Prostate gland (tissue), 2 donors: Measurements from ENCODE around the gene MSH5. TPM values are rescaled to one million over a fixed set of nuclear protein-coding genes. Genes with fewer than 3 reads are reported as not detected.

Experiments used
- DNase-seq: peaks from one replicate; pipeline ENCODE4 v3.0.0-alpha.2; 2019; ENCODE audit warnings: low spot score
- H3K27ac ChIP-seq, 2 donors: fragments of 200-600 bp; sonication (generic); 2 replicates each; pipeline ENCODE4 v1.5.1; 2017 to 2019
- H3K27me3 ChIP-seq: fragments of 200-600 bp; sonication (generic); replicated peaks from 2 replicates; pipeline ENCODE4 v1.5.1; 2019; ENCODE audit not compliant: insufficient read depth
- H3K36me3 ChIP-seq, 2 donors: fragments of 200-600 bp; sonication (generic); 1 replicate in 1 of 2; 2 replicates in 1 of 2; pipeline versions ENCODE4 v1.5.1 to v1.8.1; 2017 to 2019
- H3K4me1 ChIP-seq: fragments of 200-600 bp; sonication (generic); replicated peaks from 2 replicates; pipeline ENCODE4 v1.5.1; 2019
- H3K4me3 ChIP-seq, 2 donors: fragments of 200-600 bp; sonication (generic); 2 replicates each; pipeline ENCODE4 v1.5.1; 2017 to 2019
- H3K9me3 ChIP-seq: fragments of 200-600 bp; sonication (generic); 2 replicates; pipeline ENCODE4 v1.5.1; 2017
- POLR2A ChIP-seq: fragments of 450-650 bp; IDR thresholded peaks from one replicate; pipeline ENCODE4 v1.6.1; 2016; ENCODE audit warnings: antibody characterized with exemption, mild to moderate bottlenecking
- POLR2AphosphoS5 ChIP-seq: sonication (generic); formaldehyde crosslinking; IDR thresholded peaks from one replicate; pipeline ENCODE4 v1.6.1; 2017; ENCODE audit warnings: antibody characterized with exemption
- WGBS: methylation state at CpG from one replicate; pipeline ENCODE4 v1.1.5; 2018; 5-methylcytosine and 5-hydroxymethylcytosine counted together
- intact Hi-C: fragments of 100-400 bp; cut with DNase I; formaldehyde crosslinking; loops from one replicate; pipeline ENCODE4 v1.14.2; 2022
- total RNA-seq, 2 donors: library from RNA; depleted of rRNA; stranded (reverse); fragments of >200 nt; gene quantifications; one replicate each; pipeline ENCODE4 v1.1.0, GENCODE V29; 2016
- TF ChIP-seq, protein P1 (sequence below), 4 experiments: fragments of 200-600 bp in 2 of 4; fragments of 450-650 bp in 2 of 4; sonication (generic) in 2 of 4; IDR thresholded peaks; 1 replicate in 3 of 4; 2 replicates in 1 of 4; pipeline ENCODE4 v1.5.1; 2016 to 2019; ENCODE audit warnings: antibody characterized with exemption in 4 of 4, mild to moderate bottlenecking in 2 of 4, moderate library complexity in 2 of 4

Gene MSH5
- total RNA-seq, 2 donors from 2014 or later: 10.5 to 72.4 TPM

DNA sequence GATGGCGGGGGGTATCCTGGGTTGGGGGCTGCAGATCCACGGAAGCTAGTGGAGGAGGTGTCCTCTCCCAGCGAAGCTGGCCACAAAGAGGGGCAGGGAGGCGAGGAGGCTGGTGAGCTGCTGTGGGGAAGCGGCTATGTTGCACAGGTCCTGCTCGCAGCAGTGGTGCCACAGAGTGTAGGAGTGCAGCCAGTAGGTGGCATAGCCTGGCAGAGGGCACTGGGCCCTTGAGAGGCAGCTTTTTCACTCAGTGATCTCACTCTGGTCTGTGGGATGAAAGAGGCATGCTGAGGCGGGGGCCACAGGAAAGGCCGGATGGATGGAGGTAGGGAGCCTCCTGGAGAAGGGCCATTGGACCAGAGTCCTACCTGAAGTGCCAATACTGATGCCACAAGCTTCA, 27.5 kb upstream of the MSH5 start:
- intact Hi-C loops: no loop called here
- Histone ChIP-seq H3K36me3 (no peaks in the 10 kb centered on the region), H3K27ac (no peak overlapping the region), H3K4me3 (no peak overlapping the region), H3K27me3 (no peaks in the 10 kb centered on the region), H3K4me1 (peaks cover 12% of the 10 kb centered on the region), H3K9me3 (no peaks in the 10 kb centered on the region)
- DNase-seq: no peak
- WGBS: 80% methylated on average over 8 of the region's 8 CpGs
- TF ChIP-seq POLR2A (no peak), POLR2AphosphoS5 (no peak)
- TF ChIP-seq, protein P1, sequence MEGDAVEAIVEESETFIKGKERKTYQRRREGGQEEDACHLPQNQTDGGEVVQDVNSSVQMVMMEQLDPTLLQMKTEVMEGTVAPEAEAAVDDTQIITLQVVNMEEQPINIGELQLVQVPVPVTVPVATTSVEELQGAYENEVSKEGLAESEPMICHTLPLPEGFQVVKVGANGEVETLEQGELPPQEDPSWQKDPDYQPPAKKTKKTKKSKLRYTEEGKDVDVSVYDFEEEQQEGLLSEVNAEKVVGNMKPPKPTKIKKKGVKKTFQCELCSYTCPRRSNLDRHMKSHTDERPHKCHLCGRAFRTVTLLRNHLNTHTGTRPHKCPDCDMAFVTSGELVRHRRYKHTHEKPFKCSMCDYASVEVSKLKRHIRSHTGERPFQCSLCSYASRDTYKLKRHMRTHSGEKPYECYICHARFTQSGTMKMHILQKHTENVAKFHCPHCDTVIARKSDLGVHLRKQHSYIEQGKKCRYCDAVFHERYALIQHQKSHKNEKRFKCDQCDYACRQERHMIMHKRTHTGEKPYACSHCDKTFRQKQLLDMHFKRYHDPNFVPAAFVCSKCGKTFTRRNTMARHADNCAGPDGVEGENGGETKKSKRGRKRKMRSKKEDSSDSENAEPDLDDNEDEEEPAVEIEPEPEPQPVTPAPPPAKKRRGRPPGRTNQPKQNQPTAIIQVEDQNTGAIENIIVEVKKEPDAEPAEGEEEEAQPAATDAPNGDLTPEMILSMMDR (IDR thresholded peaks at IDR 0.05): peak in 2 of 4 experiments; percentile 26 to 31

GRCh38 chr6:31713465-31713864, 26.3 kb upstream of the MSH5 start:
- no peak for TF ChIP-seq POLR2AphosphoS5
- TF ChIP-seq, protein P1 (IDR thresholded peaks at IDR 0.05): no peak
- TF ChIP-seq POLR2A: no peak
- intact Hi-C loops: no loop called here
- H3K4me3 ChIP-seq: no peak overlapping the region
- no peak overlapping the region for H3K27ac ChIP-seq
- no peak for DNase-seq
- H3K9me3 ChIP-seq: no peaks in the 10 kb centered on the region
- H3K36me3 ChIP-seq: no peaks in the 10 kb centered on the region
- peaks cover 19% of the 10 kb centered on the region for H3K4me1 ChIP-seq
- no peaks in the 10 kb centered on the region for H3K27me3 ChIP-seq
- WGBS: 66% methylated on average over 4 of the region's 4 CpGs

DNA sequence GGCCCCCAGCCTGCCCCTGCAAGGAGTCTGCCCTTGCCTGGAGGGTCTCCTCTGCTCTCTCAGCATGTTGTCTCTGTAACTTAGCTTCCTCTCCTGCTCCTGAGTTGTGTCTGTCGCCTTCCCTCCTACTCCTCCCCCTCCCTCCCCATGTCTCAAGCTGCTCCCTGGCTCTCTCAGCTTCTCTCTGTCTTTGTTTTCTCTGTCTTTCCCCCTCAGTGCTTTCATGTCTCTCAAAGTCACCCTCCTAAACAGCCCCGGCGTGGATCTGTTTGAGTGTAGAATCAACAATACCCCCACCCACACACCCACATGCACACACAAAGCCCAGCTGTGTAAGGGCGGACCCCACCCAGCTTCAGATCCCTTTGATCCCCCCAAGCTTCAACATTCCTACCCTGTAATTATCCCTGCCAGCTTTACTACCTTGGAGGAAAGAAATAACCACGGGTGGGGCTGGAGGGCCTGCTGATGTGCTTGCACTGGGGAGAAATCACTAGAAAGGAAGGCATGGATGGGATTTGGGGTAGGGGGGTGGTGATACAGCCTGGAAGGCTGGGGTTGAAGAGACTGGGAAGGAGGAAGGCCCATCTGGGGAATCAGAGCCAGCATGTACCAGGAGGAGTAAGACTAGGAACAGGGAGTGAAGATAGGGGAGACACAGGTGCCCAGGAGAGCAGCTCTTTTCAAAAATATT, 25.7 kb upstream of the MSH5 start:
- 39% methylated on average over 5 of the region's 5 CpGs for WGBS
- Histone ChIP-seq H3K36me3 (no peaks in the 10 kb centered on the region), H3K27ac (no peak overlapping the region), H3K4me3 (no peak overlapping the region), H3K9me3 (no peaks in the 10 kb centered on the region), H3K27me3 (no peaks in the 10 kb centered on the region), H3K4me1 (peaks cover 19% of the 10 kb centered on the region)
- TF ChIP-seq, protein P1 (IDR thresholded peaks at IDR 0.05): no peak
- TF ChIP-seq POLR2AphosphoS5: no peak
- TF ChIP-seq POLR2A: no peak
- intact Hi-C loops: no loop called here
- no peak for DNase-seq

- Histone ChIP-seq H3K4me3 (no peak within 1 kb of the TSS), H3K27me3 (no peaks in the 10 kb centered on the region), H3K36me3 (no peaks in the 10 kb centered on the region), H3K9me3 (no peaks in the 10 kb centered on the region), H3K4me1 (peaks cover 19% of the 10 kb centered on the region), H3K27ac (peak within 1 kb of the TSS; percentile 57 to 62)
- WGBS: 39% methylated on average over 16 of the region's 16 CpGs
- intact Hi-C loops: no loop called here
- no peak for DNase-seq
- TF ChIP-seq POLR2AphosphoS5 (no peak), POLR2A (no peak)
- TF ChIP-seq, protein P1 (IDR thresholded peaks at IDR 0.05): no peak
Measured at GRCh38 chr6:31715022-31715958, 24.5 kb upstream of the MSH5 start, which contains the start of gene LY6G6D. Gene LY6G6D (plus strand): TSS chr6:31715348. CDS start chr6:31715356, 8 bp downstream.
